Measurements from ENCODE around the gene C17orf50.
"Not testable (repeated sequence)": the region's sequence is repeated elsewhere in the genome, so short reads cannot be mapped to it uniquely, and the experiment has no call there.

Gene C17orf50

DNA sequence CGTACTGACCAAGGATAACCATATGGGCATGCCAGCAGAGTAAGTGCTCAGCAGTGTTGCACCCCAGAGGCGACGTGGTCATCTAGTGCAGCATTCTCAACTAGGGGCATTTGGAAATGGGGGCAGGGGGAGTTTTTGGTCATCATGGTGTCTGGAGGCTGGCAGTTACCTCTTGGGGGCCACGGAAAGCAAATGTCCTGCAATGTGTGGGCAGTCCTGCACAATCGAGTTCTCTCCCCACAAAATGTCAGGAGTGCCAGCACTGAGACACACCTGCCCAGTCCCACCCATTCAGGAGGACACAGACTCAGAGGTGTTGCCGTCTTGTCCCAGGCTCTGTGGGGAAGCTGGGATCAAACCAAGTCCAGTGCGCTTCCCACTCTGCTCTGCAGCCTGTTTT lies 26.3 kb upstream of the C17orf50 start:
- no peak for DNase-seq (ENCODE audit: low read depth in 2 of 2)

DNA sequence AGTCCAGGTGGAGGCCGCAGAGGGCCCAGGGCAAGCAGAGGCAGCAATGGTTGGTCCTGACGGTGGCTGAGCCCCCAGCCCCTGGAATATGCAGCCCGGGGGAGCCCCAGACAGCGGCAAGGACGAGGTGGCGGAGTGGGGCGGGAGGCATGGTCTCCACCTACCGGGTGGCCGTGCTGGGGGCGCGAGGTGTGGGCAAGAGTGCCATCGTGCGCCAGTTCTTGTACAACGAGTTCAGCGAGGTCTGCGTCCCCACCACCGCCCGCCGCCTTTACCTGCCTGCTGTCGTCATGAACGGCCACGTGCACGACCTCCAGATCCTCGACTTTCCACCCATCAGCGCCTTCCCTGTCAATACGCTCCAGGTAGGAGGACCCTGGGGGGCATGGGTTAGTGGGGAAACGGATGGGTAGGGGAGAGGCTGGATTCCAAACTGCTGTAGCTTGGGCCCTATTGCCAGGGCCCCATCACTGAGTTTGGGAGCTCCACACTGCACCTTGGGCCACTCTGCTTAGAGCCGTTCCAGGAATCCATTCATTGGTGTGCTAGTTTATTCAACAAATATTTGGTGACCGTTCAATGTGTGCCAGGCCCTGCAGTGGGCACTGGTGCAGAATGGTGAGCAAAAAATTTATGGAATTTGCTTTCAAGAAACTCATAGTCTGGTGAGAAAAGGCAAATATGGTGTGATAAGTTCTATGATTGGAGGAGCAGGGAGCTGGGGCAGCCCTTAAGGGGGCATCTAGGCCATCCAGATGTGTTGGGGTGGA lies 25.5 kb upstream of the C17orf50 start:
- DNase-seq (ENCODE audit: low read depth in 2 of 2), result no peak

DNA sequence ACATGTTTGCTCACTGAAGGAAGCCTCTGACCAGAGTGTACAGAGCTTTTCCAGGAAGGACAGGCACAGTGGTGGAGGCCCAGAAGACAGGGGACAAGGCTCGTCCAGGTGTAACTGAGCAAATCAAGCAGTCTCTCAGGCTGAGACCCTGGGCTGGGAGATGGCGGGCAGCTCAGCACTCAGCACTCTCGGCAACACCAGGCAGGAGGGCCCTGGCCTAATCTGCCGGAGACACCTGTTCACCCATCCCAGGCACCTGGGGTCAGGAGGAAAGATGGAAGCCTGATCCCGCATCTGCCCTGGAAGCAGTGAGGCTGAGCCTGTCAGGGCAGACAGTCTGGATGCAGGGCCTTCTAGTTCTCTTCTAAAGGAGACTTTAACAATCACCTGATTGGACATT lies 24.5 kb upstream of the C17orf50 start:
- no peak for DNase-seq (ENCODE audit: low read depth in 2 of 2)

DNA sequence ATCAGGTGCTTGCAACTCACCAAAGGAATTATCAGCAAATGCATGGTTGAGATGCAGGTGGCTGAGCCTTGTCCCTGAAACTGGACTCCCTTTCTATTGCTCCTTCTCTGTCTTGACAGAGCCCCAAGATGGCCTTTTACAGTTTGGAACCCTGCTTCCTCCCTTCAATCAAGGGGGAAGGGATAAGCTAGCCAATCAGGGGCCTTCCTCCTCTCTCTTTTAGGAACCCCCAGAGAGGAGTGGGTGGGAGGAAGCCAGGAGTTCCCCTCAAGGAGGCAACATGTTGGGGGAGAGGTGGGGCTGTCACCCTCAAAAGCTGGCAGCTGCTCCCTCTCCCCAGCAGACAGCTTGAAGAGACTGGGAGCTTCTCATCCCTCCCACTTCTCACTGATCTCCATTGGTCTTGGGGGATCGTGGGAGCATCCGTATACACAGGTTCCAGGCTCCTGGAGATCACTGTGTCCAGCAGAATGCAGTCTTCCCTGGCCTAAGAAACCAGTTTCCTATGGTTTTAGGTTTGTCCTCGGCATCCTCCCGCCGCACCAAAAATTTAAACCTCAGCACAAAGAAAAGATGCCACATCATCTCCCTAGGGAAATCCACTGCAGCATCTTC lies 22.1 kb upstream of the C17orf50 start:
- DNase-seq (ENCODE audit: low read depth in 2 of 2), result no peak

DNA sequence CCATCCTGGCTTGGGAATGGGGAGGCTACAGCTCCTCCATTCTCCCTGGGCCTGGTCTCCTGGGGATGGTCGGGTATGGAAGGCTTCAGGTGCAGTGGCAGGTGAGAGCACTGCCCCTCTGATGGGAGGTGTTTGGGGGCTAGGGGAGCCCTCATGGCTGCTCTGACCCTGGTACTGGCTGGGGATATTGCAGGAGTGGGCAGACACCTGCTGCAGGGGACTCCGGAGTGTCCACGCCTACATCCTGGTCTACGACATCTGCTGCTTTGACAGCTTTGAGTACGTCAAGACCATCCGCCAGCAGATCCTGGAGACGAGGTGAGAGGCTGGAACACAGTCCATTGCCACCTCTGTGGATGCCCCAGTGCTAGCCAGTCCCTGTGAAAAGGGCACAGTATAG lies 20.5 kb upstream of the C17orf50 start:
- DNase-seq (ENCODE audit: low read depth in 2 of 2), result no peak

DNA sequence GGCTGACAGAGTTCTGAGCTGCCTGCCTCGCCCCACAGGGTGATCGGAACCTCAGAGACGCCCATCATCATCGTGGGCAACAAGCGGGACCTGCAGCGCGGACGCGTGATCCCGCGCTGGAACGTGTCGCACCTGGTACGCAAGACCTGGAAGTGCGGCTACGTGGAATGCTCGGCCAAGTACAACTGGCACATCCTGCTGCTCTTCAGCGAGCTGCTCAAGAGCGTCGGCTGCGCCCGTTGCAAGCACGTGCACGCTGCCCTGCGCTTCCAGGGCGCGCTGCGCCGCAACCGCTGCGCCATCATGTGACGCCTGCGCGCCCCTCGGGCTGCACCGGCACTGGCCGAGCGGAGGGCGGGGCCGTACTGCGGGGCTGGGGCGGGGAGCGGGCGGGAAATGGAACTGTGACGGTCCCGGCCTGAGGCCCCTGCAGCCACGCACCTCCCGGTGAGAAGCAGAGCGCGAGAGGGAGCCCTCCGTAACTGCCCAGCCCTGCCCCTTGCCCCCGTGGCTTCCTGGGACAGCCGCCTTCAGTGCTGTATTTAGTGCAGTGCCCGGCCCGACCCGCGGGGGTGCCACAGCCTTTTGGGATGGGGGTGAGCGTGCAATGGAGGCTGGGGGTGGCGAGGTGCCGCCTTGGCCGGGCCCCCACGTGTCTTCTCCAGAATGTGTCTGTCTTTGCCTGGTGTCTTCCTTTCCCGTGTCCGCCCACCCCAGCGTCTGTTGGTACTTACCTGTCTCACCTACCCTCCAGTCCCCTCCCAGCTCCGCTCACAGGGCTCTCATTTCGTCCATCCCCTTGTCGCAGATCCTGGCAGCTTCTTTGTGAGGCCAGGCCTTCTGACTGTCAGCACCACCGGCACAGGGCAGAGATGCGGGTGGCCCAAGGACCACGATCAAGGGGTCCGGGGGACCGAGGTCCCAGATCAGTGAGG lies 19.4 kb upstream of the C17orf50 start:
- DNase-seq (ENCODE audit: low read depth in 2 of 2), result peak in 1 of 2 donors; percentile 17

DNA sequence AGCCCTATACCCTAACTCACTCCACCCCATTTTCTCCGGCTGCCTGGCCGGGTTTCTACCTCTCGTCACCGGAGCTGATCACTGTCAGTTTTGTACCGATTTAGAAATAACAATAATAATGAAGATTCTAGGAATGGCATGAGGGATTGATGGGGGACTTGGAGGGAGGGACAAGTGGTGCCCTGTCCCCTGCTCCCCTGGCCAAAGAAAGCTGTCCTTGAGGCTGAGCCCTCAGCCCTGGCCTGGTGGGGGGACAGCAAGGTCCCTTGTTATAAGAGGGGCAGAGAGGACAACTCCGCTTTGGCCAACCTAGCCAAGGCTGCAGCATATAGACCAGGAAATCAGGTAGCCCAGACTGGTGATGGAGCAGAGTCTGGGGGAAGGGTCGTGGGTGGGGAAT lies 18.2 kb upstream of the C17orf50 start:
- no peak for DNase-seq (ENCODE audit: low read depth in 2 of 2)

DNA sequence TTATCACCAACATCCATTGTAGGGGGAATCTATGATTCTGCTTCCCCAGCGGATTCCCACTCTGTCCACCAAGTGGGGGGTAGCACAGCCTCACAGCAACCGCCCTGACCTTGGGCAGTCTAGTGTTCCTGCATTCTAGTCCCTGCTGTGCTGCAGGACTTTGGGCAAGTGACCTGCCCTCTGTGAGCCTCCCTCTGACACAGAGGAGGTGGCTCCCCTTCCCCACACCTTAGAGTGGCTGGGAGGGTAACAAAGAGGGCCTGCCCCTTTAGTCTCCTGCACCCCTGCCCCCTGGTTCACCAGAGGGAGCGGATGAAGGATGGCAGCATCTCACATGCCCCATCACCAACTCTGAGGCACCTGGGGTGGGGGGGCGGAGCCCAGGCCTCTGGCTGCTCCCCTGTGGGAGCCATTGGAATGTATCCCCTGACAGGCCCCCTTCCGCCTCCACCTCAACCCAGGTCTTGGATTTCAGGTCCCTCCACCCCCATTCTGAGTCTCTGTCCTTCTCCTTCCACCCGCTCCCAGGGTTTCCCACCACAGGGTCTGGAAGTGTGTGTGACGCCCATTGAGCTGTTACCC lies 17.7 kb upstream of the C17orf50 start:
- no peak for DNase-seq (ENCODE audit: low read depth in 2 of 2)

DNA sequence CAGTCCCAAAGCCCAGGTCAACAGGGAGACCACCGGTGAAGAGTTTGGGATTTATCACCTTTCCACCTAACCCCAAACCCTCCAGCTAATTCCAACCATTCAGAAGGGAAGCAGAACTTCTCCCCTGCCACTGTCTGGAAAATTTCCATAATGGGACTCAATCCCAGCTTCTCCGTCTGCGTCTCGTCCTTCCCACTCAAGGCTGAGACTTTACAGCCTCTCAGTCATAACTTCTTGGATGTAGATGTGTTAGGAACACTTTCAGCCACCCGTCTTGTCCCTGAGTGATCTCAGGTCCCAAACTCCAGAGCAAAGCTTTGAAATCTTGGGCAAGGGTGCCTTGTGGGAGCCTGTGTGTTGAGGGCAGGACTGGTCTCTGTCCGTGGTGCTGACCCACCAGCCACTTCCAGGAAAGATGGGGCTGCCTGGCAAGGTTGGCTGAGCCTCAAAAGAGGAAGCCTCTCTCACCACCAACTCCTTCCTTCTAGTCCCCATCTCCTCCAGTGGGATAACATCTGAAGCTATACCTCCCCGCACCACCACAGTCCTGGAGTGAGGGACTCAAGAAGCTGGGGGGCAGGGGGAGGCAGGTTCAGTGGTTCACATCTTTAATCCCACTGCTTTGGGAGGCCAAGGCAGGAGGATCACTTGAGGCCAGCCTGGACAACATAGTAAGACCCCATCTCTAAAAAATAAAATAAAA lies 16.9 kb upstream of the C17orf50 start:
- no peak for DNase-seq (ENCODE audit: low read depth in 2 of 2)

DNA sequence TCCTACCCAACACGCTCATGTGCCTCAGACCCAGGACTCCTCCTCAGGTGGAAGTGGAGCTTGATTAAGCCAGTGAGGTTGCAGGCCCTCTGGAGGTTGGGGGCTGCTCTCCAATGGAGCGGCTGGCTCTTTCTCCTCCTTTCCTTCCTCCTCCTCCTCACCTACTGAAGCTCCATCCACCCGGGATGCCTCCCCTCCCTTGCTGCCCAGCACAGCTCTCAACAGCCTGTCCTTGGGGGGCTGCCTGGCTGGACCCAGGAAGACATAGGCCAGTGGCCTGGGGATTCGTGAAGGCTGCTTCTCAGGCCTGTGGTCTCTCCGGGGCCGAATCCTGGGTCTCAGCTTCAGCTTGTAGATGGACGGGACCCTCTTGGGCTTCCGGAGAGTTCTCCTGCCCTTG lies 15.9 kb upstream of the C17orf50 start:
- no peak for DNase-seq (ENCODE audit: low read depth in 2 of 2)

DNA sequence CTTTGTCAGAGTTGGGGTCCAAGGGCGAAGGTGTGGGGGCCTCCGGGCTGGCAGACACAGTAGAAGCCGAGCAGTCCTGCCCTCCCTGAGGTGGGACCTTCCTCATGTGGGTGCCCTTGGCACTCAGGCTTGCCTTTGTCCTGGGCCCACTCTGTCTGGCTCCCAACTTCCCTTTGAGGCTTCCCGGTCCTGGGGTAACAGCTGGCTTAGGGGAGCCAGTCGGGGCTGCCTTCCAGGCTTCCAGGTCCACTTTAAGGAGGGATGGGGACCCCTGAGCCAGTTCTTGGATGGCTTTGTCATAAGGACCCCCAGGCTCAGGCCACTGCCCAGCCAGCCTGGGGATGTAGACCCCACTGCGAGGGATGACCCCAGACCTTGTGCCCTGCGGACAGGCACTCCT lies 15.4 kb upstream of the C17orf50 start:
- no peak for DNase-seq (ENCODE audit: low read depth in 2 of 2)

DNA sequence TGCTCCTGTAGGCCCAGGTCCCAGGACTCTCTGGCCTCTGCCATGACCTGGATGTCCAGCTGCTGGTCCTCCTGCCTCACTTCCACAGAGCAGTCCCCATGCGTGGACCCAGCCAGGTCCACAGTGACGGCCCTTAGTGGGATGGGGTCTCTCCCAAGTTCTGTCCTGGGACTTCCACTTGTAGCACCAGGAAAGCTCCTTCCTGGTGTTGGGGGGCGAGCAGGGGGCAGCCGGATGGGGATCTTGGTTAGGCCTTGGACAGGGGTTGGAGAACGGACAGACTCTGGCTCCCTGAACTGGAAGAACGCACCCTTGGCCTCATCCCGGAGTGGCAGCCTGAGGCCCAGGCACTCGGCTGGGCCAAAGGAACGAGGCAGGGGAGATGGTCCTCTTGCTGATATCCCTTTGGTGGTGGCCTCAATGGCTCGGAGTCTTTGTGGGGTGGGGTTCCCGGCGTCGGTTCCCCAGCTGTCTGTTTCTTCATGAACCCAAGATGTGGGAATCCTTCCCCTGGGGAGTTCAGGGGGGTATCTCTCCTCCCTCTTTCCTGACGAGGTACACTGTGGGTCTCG lies 14.9 kb upstream of the C17orf50 start:
- DNase-seq (ENCODE audit: low read depth in 2 of 2), result no peak

DNA sequence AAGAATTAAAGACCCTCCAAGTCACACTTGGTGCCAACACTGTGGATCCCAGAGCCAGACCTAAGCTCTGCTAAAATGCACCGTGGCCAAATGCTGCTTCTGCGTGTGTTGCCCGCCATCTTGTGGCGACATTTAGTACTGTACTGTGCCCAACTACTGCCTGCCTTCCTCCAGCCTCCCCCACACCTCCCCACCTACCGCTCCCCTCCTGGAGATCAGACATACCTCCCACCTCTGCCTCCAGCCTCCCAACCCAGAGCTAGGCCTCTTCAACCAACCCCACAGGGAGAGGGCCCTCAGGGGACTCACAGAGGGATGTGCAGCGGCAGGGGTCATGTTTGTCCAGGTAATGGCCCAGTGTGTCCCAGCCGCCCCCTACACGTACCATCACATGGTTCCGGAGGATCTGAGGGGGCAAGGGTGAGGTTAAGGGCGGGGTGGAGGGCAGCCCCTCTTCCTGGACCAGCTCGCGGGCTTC lies 13.1 kb upstream of the C17orf50 start:
- DNase-seq (ENCODE audit: low read depth in 2 of 2), result peak; percentile 61 to 78

DNA sequence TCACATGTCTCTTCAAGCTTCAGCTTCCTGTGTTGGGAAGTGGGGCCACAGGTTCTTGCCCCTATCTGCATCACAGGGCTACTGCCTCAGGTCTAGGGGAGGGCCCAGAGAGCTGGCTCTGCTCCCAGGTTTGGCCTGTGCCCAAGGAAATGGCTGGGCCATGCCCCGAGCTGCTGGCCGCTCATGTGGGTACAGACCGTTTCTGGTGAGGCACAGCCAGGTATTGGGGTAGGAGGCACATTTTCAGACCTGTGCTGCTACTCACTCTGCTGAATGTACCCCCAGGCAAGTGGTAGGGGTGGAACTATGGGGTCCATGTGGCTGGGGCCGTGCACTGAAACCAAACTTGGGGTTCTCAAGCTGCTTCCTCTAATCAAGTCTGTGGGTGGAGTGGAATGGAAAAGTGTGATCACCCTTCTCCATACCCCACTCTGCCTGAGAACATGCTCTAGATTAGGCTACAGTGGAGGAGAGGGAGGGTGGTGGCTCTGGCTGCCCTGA lies 12.3 kb upstream of the C17orf50 start:
- no peak for DNase-seq (ENCODE audit: low read depth in 2 of 2)

DNA sequence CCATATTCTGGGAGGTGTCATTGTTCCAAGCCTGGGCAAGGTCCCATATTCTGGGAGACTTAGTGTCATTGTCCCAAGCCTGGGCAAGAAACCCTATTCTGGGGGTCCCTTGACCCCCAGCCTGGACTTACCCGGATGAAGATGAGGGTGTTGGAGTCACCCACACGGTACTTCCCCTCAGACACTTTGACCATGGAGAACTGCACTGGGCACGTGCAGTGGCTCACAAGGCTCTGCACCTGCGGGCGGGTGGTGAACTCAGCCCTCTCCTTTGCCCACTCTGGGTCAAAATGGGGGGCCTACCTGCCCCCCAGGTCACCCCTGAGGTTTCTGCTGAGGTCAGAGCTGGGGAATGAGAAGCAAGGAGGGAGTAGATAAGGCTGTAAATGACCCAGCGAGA lies 11.7 kb upstream of the C17orf50 start:
- no peak for DNase-seq (ENCODE audit: low read depth in 2 of 2)

DNA sequence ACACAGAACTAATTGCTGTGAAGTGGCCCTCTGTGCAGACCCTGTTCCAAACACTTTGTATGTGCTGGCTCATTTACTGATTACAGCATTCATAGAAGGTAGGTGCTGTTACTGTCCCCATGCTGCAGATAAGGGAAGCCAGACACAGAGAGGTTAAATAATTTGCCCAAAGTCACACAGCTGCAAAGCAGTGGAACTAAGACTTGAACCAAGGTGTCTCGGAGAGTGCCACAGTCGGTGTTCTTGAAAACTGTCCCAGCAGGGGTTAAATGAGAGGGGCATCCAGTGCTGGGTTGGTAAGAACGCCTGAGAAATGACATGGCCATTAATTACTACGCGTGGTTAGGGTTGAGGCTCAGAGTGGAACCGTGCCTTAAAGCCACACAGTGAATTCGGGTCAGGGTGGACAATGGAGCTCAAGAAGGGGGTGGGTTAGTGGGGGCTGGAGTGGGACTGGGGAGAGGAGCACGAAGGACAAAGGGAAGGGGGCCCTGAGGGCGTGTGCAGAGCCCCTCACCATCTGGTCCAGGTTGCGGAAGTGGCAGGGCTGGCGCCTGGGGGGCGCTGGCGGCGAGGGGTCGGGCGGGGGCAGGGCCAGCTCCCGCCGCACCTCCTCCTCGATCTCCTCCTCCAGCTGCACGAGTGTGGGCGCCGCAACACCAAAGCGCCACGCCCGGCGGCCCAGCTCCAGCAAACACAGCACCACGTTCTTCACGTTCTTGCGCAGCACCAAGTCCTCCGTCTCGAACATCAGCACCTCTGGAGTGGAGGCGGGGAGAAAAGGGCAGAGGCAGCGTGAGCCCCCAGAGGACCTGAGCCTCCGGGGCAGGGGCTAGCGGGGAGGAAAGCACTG lies 10.9 kb upstream of the C17orf50 start:
- no peak for DNase-seq (ENCODE audit: low read depth in 2 of 2)

DNA sequence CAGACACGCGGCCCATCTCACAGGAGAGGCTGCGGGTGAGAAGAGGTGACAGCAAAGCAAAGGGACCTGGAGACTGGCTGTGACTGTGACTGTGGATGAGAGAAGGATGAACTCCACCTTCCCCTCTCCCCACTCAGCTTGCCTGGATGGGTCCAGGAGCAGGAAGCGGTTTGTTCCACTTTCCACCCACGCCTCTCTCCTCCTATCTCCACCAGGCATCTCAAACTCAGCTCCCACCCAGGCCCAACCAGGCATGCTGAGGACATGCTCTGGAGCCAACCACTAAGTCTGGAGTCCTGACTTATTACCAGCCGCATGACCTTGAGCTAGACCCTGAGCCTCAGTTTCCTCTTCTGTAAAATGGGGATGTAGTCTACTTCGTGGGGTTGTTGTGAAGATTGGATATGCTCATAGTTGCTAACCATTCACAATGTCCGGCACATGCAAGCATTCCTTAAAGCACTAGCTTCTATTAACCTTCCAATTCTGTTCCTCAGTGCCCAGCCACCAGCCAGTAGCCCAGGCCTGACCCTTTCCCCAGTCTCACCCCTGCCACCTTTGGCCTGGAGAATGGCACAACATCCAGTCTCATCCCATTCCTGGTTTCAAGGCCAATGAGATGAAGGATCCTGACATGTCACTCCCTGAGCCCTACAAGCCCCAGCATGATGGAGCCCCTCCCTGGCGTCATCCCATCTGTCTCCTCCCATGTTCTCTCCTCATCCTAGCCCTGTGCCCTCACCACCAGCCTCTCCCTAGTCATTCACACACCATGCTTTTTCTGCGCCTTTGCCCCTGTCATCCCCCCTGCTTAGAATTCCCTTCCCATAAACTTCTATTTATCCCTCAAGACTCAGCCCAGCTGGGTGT lies 9.9 kb upstream of the C17orf50 start:
- no peak for DNase-seq (ENCODE audit: low read depth in 2 of 2)

DNA sequence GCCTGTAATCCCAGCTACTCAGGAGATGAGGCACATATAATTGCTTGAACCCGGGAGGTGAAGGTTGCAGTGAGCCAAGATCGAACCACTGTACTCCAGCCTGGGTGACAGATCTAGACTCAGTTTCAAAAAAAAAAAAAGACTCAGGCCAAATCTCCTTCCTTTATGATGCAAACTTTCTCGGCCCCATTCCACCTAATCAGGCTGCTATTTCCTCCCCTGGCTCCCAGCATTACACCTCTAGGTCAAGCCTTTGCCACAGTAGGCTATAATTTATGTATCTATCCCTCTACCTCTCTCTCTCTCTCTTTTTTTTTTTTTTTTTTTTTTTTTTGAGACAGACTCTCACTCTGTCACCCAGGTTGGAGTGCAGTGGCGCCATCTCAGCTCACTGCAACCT lies 9.1 kb upstream of the C17orf50 start:
- DNase-seq (ENCODE audit: low read depth in 2 of 2), result not testable (repeated sequence)

DNA sequence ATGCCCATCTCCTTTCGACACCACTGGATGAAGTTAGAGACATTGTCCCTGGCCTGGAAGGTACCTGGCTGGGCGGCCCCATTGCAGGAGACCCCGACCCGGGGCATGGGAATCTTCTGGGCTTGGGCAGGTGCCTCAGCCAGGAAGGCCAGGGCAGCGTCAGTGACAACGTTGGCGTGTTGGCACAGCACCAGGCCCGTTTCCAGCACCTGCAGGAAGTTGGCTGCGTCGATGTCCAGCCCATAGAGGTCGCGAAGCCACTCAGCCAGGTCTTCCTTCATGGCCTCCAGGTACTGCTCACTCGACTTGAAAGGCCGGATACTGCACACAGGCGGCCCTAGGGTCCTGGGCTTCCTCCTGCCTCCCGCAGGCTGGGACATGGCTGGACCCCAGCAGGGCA lies 8.2 kb upstream of the C17orf50 start:
- DNase-seq (ENCODE audit: low read depth in 2 of 2), result no peak
